NCI-H2029 (cell line): ENCODE measurements around the gene GKN2.
A peak's percentile ranks its signal among the peaks of the same experiment; 100 is the strongest.

Experiments used
- DNase-seq: peaks from one replicate; lab custom pipeline; 2025; lab: John Stamatoyannopoulos, UW

Gene GKN2, protein sequence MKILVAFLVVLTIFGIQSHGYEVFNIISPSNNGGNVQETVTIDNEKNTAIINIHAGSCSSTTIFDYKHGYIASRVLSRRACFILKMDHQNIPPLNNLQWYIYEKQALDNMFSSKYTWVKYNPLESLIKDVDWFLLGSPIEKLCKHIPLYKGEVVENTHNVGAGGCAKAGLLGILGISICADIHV

DNA sequence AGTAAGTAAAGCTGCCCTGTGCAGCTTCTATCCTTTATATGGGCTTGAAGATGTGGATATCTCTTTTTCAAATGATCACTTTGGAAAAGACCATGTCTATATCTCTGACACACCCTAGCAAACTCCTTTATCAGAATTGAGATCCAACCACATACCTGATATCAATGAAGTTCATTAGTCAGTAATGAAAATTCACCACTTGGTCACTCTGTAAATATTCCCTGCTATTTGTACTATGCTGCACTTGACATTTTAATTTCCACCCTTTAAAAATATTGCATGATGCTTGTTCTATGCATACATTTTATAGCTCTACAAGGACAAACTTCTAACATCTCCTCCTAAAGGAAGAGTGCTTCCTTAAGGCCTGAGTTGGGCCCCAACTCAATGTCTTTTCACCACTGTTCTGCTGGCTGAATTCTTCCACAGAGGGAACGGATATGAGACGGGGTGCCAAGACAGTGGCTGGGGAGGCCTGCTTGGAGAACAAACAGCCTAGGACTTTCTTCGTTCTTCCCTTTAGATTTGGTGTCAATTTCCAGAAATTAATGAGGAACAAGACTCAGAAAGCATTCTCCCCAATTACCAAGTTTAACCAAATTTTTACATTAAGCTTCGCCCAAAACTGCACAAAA, at the start of gene GKN2:
GKN2 (minus strand) TSS at position 7 of the 635 bp plus-strand sequence. CDS start 32 bp downstream, outside the sequence.
- DNase-seq: no peak

DNA sequence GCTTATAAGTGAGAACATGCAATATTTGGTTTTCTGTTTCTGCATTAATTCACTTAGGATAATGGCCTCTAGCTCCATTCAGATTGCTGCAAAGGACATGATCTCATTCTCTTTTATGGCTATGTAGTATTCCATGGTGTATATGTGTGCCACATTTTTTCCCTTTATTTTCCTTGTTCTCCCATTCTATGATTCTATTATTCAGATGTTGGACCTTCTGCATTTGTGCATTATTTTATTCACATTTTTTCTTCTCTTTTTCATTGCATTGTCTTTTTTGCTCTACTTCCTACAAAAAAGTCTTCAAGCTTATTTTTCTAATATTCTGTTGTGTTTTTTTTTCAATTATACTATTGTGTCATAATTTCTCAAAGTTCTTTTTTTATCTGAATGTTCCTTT, 49.2 kb upstream of the GKN2 start:
- no peak for DNase-seq

DNA sequence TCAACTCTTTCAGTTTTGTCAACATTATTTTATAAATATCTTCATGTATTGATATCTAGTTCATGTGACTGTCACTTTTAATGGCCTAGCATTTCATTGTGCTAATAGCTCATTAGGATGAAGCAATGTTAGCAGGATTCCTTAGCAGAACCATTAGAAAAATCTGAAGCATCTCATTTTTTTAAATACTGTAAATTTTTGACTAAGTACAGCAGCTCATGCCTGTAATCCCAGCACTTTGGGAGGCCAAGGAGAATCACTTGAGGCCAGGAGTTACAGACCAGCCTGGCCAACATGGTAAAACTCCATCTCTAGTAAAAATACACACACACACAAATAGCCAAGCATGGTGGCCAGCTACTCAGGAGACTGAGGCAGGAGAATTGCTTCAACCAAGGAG, 44.7 kb upstream of the GKN2 start:
- DNase-seq: no peak

DNA sequence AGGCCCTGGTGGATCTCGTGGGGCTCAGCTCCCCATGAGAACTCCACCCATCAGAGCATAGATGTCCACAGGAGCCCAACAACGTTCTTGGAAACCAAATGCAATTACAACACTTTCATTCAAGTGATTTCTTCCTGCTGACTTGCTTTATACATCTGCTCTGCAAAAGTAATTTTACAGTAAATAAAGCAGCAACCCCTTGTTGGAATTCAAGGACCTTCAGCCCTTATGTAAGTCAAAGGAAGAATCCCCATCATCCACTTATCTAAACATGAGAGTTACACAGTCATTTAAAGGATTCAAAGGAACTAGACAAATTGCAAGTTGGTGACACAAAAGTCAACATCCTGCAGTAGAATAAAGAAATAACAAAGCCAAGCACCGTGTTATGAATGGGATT, 43.2 kb upstream of the GKN2 start:
- no peak for DNase-seq

DNA sequence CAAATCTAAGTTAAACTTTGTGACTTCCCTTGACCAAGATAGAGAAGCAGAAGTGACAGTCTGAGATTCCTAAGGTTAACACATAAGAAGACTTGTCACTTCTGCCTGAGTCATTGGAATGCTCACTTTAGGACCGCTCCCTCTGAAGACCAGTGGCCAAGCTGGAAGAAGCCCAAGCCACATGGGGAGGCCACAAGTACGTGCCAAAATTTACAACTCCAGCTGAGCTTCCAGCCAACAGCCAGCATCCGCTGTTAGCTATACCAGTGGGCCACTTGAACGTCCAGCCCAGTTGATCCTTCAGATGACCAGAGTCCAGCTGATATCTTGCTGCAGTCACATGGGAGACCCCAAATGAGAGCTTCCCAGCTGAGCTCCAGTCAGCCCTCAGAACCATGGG, 42.2 kb upstream of the GKN2 start:
- DNase-seq: no peak

DNA sequence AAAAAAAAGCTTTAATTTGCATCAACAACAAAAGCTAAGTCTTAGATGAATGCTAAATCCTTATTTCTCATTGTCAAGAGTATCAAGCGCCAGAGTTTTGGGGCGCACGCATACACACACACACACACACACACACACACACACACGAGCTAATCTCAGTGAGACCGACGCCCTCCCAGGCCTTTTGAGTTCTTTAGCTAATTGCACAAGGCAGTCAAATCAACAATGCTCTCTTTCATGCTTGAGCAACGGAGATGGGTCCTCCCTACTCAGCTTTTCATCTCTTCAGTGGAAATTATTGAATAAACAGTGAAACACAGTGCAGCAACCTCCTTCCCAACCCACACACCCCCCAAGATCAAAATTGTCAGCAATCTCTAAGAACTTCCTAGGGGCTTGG, 41.0 kb upstream of the GKN2 start:
- DNase-seq: no peak

DNA sequence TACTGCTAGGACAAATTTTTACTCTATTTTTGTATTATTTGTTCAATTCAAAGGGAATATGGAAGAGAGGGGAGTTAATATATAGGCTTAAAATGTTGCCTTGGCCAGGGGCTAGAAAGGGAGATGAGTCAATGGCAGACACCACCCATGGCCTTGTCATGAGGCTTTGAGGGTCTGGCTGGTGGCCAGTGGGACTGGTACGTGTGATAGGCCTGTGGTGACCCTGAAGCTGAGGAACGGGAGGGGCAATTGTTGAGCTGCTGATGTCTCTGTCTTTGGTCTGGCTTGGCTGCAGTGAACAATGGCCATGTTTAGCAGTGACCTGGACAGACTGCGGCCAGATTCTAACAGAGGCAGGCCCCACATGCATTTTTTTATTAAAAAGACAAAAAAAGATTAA, 40.2 kb upstream of the GKN2 start:
- DNase-seq: no peak

DNA sequence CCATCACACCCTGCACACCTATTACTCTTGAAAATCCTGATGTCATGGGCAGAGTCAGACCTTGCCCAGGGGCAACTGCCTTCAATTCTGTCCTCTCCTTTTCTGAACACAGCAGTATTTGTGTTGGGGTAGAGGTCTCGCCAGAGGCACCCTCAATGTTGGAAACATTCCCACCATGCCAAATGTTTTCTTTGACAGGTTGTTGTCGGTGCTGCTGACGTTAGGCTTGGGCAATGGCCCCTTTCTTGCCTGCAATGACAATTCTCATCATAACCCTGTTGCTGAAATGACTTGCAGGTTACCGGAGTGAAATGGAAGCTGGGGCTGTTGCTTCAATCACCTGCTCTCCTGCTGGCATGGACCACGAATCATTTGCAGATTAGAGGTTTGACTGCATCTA, 39.6 kb upstream of the GKN2 start:
- DNase-seq: no peak

DNA sequence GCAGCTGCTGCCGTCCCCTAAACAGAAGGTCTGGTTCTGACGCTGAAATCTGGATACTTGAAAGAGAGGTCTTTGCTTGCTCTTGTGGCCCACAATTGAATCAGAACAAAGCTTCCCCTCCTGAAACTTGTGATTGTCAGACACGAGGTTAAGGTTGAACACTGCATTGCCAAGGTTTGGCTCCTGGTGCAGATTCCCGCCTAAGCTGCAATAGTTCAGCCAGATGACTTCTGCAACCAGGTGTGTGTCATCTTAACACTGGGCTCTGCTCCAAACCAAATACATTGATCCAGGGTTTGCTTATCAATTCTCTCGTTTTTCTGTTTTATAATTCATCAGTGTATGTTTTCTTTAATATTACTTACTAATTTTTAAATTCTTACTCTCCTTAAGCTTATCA, 36.3 kb upstream of the GKN2 start:
- DNase-seq: no peak

DNA sequence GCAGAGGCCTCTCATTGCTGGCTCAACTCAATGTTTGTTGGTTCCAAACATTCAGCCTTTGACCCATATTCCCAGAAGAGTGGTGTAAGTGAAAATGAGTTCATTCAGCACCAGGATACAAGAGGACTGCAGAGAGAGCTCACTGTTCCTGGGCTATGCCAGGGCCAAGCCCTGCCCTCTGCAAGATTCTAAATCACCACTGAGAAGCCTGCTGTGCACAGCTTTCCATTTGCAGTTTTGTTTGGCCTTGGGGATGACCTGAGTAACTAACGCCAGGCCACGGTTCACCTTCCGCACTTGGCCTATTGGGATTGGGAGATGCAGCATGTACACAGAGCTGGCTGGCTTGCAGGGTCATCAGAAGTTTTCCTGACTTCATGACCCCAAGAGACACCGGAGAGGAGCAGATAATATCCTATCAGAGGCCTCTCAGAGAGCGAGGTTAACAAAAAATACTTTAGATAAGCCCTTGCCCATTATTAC, 34.4 kb upstream of the GKN2 start:
- no peak for DNase-seq

DNA sequence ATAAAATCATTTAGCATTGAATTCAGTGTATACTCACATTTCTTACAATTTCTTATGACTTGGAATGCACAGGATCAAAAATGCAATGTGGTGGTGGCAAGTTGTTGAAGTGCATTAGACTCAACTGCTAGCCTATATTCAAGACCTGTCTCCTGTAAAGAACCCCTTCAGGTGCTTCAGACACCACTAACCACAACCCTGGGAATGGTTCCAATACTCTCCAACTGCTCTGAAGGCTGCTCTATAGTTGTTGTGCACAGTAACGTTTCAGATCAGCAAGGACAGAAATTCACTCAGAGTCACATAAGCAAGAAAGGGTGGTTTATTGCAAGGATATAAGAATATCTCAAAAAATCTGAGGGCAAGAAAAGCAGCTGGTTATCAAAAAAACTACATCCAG, 28.3 kb upstream of the GKN2 start:
- DNase-seq: peak; percentile 50

DNA sequence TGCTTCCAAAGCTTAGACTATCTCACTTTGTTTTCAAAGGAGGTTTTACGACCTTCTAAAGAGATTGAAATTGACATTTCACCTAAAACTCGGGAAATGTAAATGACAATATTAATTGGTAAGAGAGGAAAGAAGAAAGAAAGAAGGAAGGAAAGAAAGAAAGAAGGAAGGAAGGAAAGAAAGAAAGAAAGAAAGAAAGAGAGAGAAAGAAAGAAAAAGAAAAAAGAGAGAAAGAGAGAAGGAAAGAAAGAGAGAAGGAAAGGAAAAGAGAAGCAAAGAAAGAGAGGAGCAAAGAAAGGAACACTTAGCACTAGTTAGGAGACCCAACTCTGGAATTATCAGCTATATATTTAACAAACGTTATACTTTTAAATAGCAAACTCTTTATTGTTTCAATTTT, 25.4 kb upstream of the GKN2 start:
- DNase-seq: no peak

DNA sequence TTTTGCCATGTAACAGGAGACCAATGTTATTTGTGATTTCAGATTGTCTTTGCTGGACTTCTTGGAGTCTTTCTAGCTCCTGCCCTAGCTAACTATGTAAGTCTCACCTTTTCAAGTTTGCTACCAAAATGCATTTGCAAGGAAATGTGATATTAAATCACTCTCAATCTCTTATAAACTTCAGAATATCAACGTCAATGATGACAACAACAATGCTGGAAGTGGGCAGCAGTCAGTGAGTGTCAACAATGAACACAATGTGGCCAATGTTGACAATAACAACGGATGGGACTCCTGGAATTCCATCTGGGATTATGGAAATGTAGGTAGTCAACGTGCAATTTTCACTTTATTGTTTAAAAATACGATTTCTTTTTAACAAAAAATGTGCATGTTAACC, 24.8 kb upstream of the GKN2 start:
- no peak for DNase-seq

DNA sequence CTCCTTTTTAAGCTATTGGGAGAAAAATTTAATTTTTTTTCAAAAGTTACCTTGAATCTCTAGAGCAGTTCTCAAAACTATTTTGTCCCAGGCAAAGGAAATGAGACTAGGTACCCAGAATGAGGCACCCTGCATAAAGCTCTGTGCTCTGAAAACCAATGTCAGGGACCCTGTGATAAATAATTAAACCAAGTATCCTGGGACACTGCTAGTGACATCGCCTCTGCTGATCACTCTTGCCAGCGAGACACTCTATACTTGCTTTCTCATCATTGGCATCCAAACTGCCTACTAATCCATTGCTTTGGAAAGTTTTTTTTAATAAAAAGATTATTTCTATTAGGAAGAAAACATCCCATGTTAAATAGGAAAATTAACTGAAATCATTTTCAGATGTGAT, 23.2 kb upstream of the GKN2 start:
- no peak for DNase-seq

DNA sequence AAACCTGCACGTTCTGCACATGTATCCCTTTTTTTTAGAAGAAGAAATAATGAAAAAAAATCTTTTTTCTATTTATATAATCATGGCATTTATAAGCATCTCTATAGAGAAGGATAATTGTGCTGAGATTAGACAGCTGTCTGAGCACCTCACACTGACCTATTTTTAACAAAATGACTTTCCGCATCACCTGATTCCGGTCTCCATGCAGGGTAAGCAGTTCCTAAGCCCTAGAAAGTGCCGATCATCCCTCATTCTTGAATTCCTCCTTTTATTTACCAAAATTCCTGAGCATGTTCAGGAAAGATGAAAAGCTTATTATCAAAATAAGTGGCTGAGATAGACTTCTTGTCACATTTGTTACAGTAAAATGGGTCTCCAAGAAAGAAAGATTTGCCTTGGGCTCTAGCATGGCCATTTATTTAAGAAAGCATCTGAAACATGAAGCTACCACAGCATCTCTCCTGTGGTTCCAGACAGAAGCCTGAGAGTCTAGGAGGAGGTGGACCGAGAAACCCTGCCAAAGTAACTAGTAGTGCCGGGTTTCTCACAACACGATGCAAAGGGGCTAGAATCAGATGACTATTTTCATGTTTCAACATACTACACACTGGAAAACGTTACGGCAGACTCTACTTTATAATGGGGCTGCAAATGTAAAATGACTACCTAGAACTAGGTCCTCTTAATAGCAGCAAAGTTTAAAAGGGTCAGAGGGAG, 22.4 kb upstream of the GKN2 start:
- DNase-seq: no peak

DNA sequence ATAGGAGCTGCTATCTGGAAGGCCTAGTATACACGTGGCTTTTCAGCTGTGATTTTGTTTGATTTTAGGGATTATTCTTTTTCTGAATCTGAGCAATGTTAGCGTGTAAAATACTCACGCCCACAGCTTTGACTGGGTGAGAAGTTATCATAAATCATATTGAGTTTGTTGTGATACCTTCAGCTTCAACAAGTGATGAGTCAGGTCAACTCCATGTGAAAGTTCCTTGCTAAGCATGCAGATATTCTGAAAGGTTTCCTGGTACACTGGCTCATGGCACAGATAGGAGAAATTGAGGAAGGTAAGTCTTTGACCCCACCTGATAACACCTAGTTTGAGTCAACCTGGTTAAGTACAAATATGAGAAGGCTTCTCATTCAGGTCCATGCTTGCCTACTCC, 21.6 kb upstream of the GKN2 start, which contains the start of gene GKN1:
GKN1 (plus strand) TSS at position 386 of the 400 bp plus-strand sequence. CDS start 42 bp downstream, outside the sequence.
- no peak for DNase-seq

DNA sequence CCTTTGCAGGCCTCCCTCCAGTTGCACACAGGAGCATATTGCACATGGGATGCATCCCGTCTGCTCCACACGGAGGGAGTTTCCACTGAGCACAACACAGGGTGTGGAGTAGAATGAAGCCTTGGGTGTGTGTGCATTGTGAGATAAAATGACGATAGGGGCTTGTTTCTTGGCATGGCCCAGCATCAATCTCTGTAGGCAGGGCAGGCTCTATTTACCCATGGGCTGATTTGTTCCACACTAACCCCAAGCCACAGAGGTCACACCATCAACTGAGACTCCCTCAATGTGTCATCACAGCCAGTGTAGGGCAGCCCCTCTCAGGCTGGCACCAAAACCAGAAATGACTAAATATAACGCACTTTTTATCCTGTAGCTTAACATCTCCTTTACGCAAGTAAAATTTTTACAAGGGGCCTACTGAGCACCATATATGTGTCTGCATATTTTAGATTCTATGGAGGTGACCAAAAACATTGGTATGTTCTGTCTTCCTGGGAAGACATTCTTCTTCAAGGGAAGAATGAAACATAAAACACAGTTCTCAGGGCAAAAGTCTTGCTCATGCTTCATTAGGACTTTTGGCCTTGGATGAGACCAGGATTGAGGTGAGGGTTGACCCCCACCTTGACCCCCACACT, 19.0 kb upstream of the GKN2 start:
- no peak for DNase-seq

DNA sequence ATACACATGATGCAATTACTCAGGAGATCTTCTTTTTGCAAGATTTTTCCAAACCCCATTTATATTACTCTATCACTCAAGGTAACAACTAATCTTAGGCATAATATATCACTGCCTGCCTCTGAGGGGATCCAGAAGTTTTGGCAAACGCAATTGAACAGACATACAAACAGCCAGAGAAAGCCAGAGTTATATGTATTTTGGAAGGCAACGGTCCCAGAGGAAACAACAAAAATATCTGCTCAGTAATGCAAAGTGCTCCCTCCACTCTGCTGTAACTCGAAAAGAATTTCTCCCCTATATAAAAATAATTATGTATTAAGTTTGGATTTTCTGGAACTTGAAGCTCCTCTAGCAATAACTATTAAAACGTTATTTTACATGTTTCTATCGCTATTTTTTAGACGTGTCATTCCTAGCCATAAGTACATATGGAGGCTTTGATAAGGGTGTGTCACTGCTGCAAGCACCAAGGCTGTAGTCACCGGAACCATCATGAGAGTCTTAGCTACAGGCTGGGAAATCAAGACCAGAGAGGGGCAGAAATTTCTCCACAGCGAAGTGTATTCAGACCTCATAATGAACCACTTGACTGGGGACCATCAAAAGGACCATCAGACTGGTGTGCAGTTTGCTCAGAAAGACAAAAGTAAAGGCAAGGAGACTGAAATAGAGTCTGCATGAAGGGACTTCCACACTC, 18.0 kb upstream of the GKN2 start:
- DNase-seq: no peak

DNA sequence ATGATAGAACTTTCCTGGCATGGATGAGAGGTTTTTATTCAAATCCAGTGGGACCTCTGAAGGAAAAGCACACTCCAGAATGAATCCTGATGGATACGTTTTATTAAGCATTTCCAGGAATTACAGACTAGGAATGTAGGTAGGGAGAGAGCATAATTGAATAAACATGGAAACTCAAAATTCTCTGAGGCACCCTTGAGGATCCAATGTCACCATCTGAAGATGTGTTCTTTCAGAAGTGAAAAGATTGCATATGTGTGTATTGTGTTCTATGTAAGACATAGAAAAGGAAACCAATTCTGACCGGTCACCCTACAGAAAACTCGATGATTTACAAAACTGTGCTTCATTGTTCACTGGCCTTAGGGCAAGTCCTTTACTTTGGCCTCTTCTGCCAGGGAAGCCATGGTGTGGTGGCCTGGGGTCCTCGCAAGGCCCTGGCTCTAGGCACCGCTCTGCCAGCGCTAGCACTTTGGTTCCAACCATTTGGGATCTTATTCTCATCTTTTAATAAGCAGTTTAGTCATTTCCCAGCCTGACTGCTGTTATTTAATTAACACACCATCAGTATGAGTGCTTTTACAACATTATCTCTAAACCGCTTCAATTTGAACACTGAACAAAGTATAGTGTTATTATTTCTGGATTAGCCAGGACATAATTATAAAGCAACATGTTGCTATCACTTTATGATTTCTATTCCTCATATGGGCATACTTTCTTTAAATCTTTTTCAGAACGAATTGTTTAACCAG, 17.2 kb upstream of the GKN2 start:
- no peak for DNase-seq

DNA sequence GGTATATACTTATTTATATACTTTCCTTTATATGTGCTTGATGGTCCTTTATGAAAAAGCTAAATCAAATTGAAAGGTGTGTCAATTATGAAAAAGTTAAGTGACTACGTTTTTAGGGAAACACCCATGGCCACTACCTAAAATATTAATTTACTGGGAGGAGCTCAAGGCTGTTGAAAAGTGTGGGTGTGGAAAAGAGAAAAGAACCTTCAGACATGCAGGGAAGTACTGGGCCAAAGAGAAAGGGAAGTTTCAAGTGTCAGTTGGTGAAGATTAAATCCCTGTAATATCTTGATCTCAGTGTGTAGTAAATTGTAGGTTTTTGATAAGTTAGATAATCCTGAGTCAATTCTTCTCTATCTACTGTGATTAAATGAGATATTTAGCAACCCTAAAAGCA, 15.5 kb upstream of the GKN2 start:
- no peak for DNase-seq

DNA sequence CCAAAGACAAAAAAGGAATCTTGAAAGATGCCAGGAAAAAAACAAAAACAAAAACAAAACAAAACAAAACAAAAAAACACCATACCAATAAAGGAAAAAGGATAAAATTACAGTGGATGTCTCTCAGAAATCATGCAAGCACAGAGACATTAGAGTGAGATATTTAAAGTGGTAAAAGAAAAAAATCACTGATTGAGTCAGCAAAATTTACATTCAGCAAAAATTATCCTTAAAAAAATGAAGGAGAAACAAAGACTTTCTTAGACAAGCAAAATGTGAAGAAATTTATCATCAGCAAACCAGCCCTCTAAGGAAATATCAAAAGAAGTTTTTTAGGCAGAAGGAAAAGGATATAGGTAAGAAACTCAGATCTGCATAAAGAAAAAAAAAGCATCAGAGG, 11.6 kb upstream of the GKN2 start:
- DNase-seq: no peak

DNA sequence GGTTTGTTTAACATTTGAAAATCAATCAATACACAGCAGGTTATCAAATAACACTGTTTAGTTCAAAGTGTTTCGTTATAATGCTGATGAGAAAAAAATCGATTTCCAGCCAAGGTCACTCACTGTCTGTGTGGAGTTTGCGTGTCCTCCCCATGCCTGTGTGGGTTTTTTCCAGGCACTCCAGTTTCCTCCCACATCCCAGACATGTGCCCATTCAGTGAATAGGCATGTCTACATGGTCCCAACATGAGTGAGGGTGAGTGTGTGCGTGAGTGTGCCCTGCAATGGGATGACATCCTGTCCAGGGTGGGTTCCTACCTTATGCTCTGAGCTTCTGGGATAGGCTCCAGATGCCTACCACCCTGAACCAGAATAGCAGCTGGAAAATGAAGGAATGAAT, 8.7 kb upstream of the GKN2 start:
- DNase-seq: no peak
